ENCODE measurements around the gene SPACA4. TPM values are rescaled to one million over a fixed set of nuclear protein-coding genes. Genes with fewer than 3 reads are reported as not detected.

Gene SPACA4
- not detected in 2 replicates for total RNA-seq (ENCODE audit: low replicate concordance)

DNA sequence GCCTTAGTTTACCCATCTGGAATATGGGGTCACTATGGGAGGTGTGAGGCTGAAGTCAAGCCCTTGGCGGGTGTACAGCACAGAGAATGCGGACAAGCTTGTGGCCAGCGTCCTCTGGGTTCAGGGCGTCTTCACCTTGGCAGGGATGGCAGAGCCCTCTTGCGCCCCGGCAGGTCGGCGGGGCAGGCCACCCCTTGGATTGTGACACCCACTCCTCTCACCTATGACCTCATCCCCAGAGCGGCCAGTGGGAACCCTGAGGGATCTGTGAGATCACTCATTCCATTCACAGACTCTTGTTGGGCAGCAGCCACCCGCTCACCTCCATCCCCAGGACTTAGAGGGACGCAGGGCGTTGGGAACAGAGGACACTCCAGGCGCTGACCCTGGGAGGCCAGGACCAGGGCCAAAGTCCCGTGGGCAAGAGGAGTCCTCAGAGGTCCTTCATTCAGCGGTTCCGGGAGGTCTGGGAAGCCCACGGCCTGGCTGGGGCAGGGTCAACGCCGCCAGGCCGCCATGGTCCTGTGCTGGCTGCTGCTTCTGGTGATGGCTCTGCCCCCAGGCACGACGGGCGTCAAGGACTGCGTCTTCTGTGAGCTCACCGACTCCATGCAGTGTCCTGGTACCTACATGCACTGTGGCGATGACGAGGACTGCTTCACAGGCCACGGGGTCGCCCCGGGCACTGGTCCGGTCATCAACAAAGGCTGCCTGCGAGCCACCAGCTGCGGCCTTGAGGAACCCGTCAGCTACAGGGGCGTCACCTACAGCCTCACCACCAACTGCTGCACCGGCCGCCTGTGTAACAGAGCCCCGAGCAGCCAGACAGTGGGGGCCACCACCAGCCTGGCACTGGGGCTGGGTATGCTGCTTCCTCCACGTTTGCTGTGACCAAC lies at the start of gene SPACA4:
Gene SPACA4, plus strand, starts transcription at position 280 of the 896 bp plus-strand sequence. Its CDS starts 237 bp downstream, at position 517.

GRCh38 chr19:48614436-48615230 lies 8.1 kb downstream of the SPACA4 start, which contains the start of gene FAM83E:
Gene FAM83E (minus strand): TSS chr19:48615076. CDS start chr19:48613372, 1,704 bp downstream.

DNA sequence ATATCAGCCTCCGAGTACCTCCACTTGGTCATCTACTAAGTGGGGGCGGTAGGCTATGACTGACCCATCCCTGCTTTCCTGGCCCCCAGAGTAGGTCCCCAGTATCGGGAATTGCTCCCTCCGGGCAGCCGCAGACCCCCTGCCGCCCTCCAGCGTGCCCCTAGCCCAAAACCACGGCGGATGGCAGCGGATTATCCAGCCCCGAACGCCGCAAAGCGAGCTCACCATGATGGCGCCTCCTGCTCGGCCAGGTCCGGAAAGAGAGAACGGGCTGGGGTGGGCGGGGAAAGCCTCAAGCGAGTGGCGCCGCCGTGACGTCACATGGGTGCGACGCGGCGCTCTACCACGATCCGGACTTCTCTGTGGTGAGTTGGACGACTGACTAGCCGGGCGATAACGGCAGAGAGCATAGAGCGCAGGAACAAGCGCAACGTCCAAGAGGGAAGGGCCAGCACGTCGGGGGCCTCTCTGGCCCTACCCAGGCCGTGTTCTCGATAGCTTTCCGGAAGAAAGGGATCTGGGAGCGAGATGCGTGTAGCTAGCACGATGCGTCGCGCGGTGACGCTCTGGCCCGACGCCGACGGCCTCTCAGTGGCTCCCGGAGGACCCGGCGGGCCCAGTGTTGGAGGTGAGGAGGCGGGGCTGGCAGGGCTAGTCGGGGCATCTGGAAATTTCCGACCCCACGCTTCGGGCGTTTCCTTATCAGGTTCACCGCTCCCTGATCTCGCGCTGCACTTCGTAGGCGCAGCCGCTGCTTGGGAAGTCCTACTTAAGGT lies 12.6 kb downstream of the SPACA4 start, which contains the start of the genes RPL18 and SPHK2:
Gene RPL18, minus strand, starts transcription at position 263 of the 776 bp plus-strand sequence. Its CDS starts 35 bp downstream, at position 228.
Gene SPHK2, plus strand, starts transcription at position 591 of the 776 bp plus-strand sequence. CDS start 1,009 bp downstream, outside the sequence.

DNA sequence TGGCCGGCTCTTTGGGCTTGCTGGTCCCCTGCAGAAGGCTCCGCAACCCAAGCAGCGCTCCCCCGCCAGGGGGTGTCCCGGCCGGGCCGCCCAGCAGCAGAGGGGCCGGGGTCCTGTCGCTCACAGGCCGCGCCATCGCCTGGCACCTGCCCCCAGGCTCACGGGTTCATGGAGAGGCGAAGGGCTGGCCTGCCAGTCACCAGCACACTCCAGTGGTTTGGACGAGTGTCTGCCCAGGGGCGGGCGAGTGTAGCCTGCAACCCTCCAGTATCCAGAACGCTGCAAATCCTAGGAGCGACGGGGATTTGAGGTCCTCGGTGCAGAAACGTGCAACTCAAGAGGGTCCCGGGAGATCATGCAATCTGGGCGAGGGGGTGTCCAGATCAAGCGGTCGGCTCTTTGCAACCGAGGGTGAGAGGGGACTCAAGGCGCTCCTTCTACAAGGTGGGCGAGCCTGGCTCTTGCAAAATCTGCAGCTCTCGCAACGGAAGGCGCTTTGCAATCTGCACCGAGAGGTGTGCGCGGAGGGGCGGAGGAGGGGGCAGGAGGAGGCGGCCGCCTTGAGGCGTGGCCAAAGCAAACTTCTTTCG lies 30.4 kb downstream of the SPACA4 start, which contains the start of gene DBP:
Gene DBP, minus strand, starts transcription at position 521 of the 590 bp plus-strand sequence. Its CDS starts 385 bp downstream, at position 136.

GRCh38 chr19:48646001-48646721 lies 39.6 kb downstream of the SPACA4 start, which contains the start of gene CA11:
Gene CA11 (minus strand): TSS chr19:48646187. CDS start chr19:48645632, 555 bp downstream.

Other genes with a start within 250 kb of the SPACA4 start
- 2.6 and 2.8 TPM in 2 replicates for gene TMEM143, start 242.8 kb upstream of the SPACA4 start, total RNA-seq (ENCODE audit: low replicate concordance)
- not detected in 2 replicates for gene SYNGR4, start 242.4 kb upstream of the SPACA4 start, total RNA-seq (ENCODE audit: low replicate concordance)
- 44.6 and 58.3 TPM in 2 replicates for gene KDELR1, start 215.2 kb upstream of the SPACA4 start, total RNA-seq (ENCODE audit: low replicate concordance)
- 0.23 TPM in 2 replicates for gene GRIN2D, start 213.1 kb upstream of the SPACA4 start, total RNA-seq (ENCODE audit: low replicate concordance)
- 17.8 and 22.5 TPM in 2 replicates for gene GRWD1, start 160.8 kb upstream of the SPACA4 start, total RNA-seq (ENCODE audit: low replicate concordance)
- 0.23 and 0.59 TPM in 2 replicates for gene KCNJ14, start 151.2 kb upstream of the SPACA4 start, total RNA-seq (ENCODE audit: low replicate concordance)
- 25.4 and 51.5 TPM in 2 replicates for gene CYTH2, start 137.4 kb upstream of the SPACA4 start, total RNA-seq (ENCODE audit: low replicate concordance)
- under 0.01 and 0.08 TPM in 2 replicates for gene LMTK3, start 94.9 kb upstream of the SPACA4 start, total RNA-seq (ENCODE audit: low replicate concordance)
- gene SULT2B1, start 54.6 kb upstream of the SPACA4 start, total RNA-seq (ENCODE audit: low replicate concordance) = 0.12 and 0.23 TPM in 2 replicates
- 0.38 TPM in 1 of 2 replicates, not detected in the other for gene FAM83E, start 8.3 kb downstream of the SPACA4 start, total RNA-seq (ENCODE audit: low replicate concordance)
- gene RPL18, start 12.4 kb downstream of the SPACA4 start, total RNA-seq (ENCODE audit: low replicate concordance) = 1,963 and 2,996 TPM in 2 replicates
- gene SPHK2, start 12.8 kb downstream of the SPACA4 start, total RNA-seq (ENCODE audit: low replicate concordance) = 3.3 and 4.4 TPM in 2 replicates
- 2.8 and 8.1 TPM in 2 replicates for gene DBP, start 30.6 kb downstream of the SPACA4 start, total RNA-seq (ENCODE audit: low replicate concordance)
- gene CA11, start 39.4 kb downstream of the SPACA4 start, total RNA-seq (ENCODE audit: low replicate concordance) = 1.1 and 4.0 TPM in 2 replicates
- gene NTN5, start 66.3 kb downstream of the SPACA4 start, total RNA-seq (ENCODE audit: low replicate concordance) = under 0.01 and 0.08 TPM in 2 replicates
- gene FUT2, start 89.2 kb downstream of the SPACA4 start, total RNA-seq (ENCODE audit: low replicate concordance) = not detected in 2 replicates
- 0.12 and 0.30 TPM in 2 replicates for gene MAMSTR, start 113.0 kb downstream of the SPACA4 start, total RNA-seq (ENCODE audit: low replicate concordance)
- gene RASIP1, start 133.9 kb downstream of the SPACA4 start, total RNA-seq (ENCODE audit: low replicate concordance) = 0.30 and 0.59 TPM in 2 replicates
- not detected in 2 replicates for gene IZUMO1, start 140.2 kb downstream of the SPACA4 start, total RNA-seq (ENCODE audit: low replicate concordance)
- under 0.01 and 0.68 TPM in 2 replicates for gene FUT1, start 145.9 kb downstream of the SPACA4 start, total RNA-seq (ENCODE audit: low replicate concordance)
- gene FGF21, start 148.8 kb downstream of the SPACA4 start, total RNA-seq (ENCODE audit: low replicate concordance) = not detected in 2 replicates
- 24.1 and 34.1 TPM in 2 replicates for gene BCAT2, start 204.3 kb downstream of the SPACA4 start, total RNA-seq (ENCODE audit: low replicate concordance)
- gene HSD17B14, start 229.7 kb downstream of the SPACA4 start, total RNA-seq (ENCODE audit: low replicate concordance) = 5.3 and 8.8 TPM in 2 replicates